H1 (cell line): ENCODE results near the gene NRIP3. TPM values are rescaled to one million over a fixed set of nuclear protein-coding genes. Genes with fewer than 3 reads are reported as not detected.

Experiments
- CTBP2 ChIP-seq: IDR thresholded peaks from 2 replicates; pipeline ENCODE4 v1.7.0; 2011; ENCODE audit warnings: borderline replicate concordance, mild to moderate bottlenecking, moderate library complexity, mixed read lengths, low read length; ENCODE audit not compliant: insufficient read depth, insufficient read length
- FOSL1 ChIP-seq: IDR thresholded peaks from 2 replicates; pipeline ENCODE4 v1.6.1; 2011; ENCODE audit warnings: mild to moderate bottlenecking, low read depth, low read length, moderate library complexity; ENCODE audit not compliant: insufficient read depth
- KDM5A ChIP-seq: fragments of 200-600 bp; IDR thresholded peaks from 2 replicates; pipeline ENCODE4 v1.7.1; 2012; ENCODE audit warnings: mild to moderate bottlenecking, low read length, inconsistent platforms, mixed read lengths
- PHF8 ChIP-seq: fragments of 200-600 bp; sonication (generic); conservative IDR thresholded peaks from 2 replicates; pipeline ENCODE4 v1.7.1; 2012; ENCODE audit warnings: low read depth, mild to moderate bottlenecking, inconsistent platforms, low read length, moderate library complexity
- SIRT6 ChIP-seq: IDR thresholded peaks from one replicate; pipeline ENCODE4 v1.7.1; 2012; ENCODE audit warnings: low read length, inconsistent platforms
- polyA plus RNA-seq, 7 experiments: library from polyadenylated mRNA; depleted of rRNA in 3 of 7; stranded (reverse) in 5 of 7; unstranded in 2 of 7; fragments of >200 nt in 5 of 7; fragments of 200-250 nt in 2 of 7; gene quantifications; 1 replicate in 5 of 7; 2 replicates in 1 of 7; 4 replicates in 1 of 7; pipeline versions ENCODE4 v1.2.1 to v1.2.3, GENCODE V29; 2011 to 2013; ENCODE audit warnings: missing spikeins in 2 of 7, mixed read lengths in 2 of 7
- total RNA-seq: library from RNA; stranded (reverse); fragmentation: NEBNext Ultra II Directional; extraction: Animal tissue kit (Norgen Biotek cat#: 25700); gene quantifications from 2 replicates; pipeline ENCODE4 v1.2.1, GENCODE V29; 2021
- TF ChIP-seq, protein P1 (sequence below): IDR thresholded peaks from 2 replicates; pipeline ENCODE4 v1.6.1; 2012; ENCODE audit warnings: inconsistent platforms

NRIP3 gene
- total and polyA plus RNA-seq, 2 of the 8 experiments (the other 6 are each of a cell fraction or from before 2014, with no cell fraction given): 3.9 to 7.1 TPM

DNA sequence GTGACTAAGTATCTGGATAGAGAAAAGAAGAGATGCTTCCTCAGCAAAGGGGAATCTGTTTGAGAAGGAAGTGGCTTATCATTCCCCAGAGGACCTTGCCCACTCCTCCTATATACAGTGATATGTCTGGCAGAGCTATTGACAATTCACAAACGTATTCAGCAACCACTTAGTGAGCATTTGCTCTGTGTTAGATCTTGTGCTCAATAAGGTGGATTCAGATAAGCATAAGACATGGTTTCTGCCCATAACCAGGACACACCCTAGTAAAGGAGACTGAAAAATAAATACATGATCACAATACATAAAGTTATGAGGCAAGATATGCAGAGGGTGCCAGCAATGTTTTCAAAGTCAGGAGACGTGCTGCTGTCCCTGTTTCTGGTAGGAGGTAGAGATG is 41.0 kb downstream of the NRIP3 start (continued):
- TF ChIP-seq FOSL1 (no peak), SIRT6 (no peak), PHF8 (no peak), CTBP2 (no peak), KDM5A (no peak)
- TF ChIP-seq, protein P1, sequence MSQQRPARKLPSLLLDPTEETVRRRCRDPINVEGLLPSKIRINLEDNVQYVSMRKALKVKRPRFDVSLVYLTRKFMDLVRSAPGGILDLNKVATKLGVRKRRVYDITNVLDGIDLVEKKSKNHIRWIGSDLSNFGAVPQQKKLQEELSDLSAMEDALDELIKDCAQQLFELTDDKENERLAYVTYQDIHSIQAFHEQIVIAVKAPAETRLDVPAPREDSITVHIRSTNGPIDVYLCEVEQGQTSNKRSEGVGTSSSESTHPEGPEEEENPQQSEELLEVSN: no peak
